GM13976 (cell line): ENCODE measurements around the gene LYPD4.

Experiments used
- DNase-seq: peaks from one replicate; pipeline ENCODE4 v3.0.0; 2012; ENCODE audit warnings: low spot score
- in situ Hi-C: fragments of 300-500 bp; cut with MboI; formaldehyde crosslinking; loops from one replicate; pipeline ENCODE4 v1.12.0; 2022; ENCODE audit warnings: low sequenced_read_pairs, mixed read lengths, inconsistent platforms; ENCODE audit not compliant: unreplicated experiment
- TF ChIP-seq, protein P1 (sequence below): IDR thresholded peaks from 2 replicates; pipeline ENCODE4 v1.5.1; 2012; ENCODE audit warnings: borderline replicate concordance, mild to moderate bottlenecking; ENCODE audit not compliant: insufficient read depth; ENCODE audit errors: extremely low read depth, missing control alignments, control extremely low read depth

The LYPD4 gene

DNA sequence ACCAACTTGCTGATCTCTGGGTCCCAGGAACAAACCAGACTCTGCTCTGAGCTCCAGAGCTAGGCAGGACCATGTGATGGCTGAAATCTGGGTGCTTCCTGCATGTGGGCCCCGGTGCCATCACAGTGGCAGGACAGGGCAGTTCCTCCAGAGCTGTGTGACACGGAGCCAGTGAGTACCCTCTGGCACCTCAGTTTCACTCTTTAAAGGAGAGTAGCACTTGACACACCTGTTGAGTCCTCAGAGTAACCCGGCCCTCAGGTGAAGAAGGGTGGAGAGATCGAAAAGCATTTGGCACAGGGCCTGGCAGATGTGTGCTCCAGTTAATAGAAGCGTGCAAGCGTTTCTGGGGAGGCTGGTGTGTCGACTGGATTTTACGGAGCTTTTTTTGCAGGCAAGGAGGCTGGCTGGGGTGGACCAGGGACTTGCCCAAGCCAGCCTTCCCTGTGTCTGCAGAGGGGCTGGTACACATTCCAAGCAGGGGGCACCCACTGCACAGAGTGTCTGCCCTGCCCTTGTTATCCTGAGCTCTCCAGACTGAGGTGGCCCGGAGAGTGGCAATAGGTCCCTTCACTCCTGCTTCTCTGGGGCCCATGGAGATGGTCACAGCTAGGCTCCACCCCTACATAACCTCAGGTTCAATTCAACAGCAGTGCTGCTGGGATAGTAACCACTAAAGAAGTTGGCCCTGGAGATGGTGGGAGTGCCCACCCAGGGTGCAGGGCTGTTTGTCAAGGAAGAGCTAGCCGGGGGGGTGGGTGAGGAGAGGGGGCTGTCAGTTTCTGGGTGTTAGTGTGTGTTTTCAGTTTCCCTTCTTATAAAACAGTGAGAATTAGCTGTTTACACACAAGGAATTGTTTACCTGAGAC lies 23.9 kb upstream of the LYPD4 start:
- no peak for DNase-seq
- TF ChIP-seq, protein P1, sequence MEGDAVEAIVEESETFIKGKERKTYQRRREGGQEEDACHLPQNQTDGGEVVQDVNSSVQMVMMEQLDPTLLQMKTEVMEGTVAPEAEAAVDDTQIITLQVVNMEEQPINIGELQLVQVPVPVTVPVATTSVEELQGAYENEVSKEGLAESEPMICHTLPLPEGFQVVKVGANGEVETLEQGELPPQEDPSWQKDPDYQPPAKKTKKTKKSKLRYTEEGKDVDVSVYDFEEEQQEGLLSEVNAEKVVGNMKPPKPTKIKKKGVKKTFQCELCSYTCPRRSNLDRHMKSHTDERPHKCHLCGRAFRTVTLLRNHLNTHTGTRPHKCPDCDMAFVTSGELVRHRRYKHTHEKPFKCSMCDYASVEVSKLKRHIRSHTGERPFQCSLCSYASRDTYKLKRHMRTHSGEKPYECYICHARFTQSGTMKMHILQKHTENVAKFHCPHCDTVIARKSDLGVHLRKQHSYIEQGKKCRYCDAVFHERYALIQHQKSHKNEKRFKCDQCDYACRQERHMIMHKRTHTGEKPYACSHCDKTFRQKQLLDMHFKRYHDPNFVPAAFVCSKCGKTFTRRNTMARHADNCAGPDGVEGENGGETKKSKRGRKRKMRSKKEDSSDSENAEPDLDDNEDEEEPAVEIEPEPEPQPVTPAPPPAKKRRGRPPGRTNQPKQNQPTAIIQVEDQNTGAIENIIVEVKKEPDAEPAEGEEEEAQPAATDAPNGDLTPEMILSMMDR: no peak
- in situ Hi-C loops: no loop called here

DNA sequence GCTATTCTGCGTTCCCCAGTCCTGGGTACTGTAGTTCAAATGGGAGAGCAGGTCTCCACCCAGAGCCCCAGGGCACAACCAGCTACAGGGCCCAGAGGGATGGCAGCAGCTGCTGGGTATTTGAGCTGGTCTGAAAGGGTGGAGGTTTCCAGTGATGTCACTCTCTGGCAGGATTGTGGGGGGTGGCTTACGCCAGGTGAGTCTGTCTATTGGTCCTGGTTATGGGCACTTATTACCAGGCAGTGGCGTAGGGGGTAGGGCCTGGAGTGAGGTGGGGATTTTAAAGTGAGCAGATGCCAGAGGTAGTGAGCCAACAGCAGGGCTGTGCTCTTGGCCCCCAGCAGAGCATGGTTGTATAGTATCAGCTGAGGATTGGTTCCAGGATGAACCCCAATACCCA lies 21.8 kb upstream of the LYPD4 start:
- TF ChIP-seq, protein P1: no peak
- no peak for DNase-seq
- in situ Hi-C loops: no loop called here

DNA sequence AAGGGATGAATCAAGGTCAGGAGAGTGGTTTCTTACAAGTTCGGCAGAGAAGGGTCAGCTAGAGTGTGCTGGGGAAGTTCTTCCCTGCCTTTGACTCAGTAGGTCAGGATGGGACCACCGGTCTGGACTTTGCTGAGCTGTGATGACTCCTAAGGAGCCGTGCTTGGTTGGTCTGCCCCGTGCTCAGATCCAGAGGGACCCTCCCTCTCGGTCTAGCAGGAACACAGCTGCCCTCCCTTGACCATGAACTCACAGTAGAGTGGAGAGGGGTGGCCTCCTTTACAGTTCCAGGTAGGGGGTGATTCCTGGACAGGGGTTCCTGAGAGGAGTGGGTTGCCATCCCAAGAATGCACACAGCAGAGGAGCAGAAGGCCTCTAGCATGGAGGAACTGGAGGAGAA lies 19.9 kb upstream of the LYPD4 start:
- TF ChIP-seq, protein P1: no peak
- no peak for DNase-seq
- in situ Hi-C loops: loop anchor here (5.0 kb wide), 1 partner anchor 83 kb away; no protein-coding TSS in a partner anchor

DNA sequence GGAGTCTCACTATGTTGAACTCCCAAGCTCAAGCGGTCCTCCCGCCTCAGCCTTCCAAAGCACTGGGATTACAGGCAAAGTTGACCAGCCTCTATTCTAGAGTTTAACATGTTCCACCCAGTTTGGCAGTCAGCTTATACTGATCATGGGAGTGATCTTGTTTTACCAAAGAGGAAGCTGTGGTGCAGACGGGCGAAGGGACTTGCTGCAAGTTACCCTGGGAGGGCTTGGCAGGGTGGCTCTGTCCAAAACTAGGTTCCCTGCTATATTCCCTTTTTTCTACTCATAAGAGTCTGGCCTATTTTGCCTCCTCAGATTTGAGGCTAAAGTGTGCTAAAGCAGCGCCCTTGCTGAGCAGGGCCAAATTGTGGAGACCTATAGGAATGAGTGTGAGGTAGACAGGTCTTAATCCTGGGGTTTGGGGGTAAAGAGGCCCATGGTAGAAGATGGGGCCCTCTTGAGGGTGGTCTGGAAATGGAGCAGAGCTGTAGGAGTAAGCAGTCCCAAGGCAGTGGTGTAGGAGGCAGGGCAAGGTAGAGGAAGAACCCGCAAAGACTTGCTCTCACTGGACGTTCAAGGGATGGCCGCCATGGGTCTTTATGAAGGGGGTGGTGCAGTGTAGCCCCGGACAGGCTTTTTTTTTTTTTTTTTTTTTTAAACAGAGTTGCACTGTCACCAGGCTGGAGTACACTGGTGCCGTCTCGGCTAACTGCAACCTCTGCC lies 18.9 kb upstream of the LYPD4 start:
- TF ChIP-seq, protein P1: no peak
- in situ Hi-C loops: loop anchor here (5.0 kb wide), 1 partner anchor 84 kb away; no protein-coding TSS in a partner anchor
- DNase-seq: no peak

DNA sequence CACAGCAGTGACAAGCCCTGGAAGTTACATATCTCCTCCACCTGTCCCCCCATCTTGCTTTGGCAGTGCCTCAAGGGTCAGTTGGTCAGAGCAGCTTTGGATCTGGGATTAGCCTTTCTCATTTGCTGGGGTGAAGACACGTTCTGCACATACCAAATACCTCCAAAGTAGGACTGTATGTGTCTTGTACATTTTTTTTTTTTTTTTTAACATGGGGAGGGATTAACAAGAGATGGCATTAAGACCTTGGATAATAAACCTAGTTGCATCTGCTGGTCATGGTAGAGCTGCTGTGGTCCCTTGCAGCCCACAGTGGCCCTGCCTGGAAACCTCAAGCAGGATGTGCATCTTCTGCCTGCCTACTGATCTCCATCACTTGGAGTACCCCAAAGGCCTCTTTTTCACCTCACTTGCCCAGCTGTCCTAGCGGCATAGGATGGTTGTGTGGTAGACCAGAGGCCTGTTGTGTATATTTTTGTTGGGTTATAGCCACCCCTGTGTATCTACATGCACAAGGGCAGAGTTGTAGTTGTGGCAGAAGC lies 18.0 kb upstream of the LYPD4 start:
- in situ Hi-C loops: loop anchor here (5.0 kb wide), 1 partner anchor 85 kb away; no protein-coding TSS in a partner anchor
- no peak for DNase-seq
- TF ChIP-seq, protein P1: no peak

DNA sequence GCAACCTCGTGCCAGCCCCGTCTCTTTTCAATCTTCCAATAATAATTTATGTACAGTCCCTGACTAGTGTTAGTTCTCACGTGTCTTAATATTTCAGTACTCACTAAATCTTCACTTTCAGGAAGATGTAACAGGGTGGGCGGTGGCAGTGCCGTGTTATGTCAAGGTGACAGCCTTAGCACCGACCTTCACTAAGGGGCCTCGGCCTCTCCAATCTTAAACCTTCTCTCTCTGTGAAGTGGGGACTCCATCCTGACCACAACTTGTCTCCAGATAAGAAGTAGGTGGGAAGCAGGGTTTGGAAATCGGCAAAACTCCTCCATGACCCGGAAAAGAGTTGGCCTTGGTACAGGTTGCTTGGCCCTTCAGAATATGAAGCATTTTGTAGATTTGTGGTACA lies 17.4 kb upstream of the LYPD4 start:
- TF ChIP-seq, protein P1: no peak
- in situ Hi-C loops: loop anchor here (5.0 kb wide), 1 partner anchor 85 kb away; no protein-coding TSS in a partner anchor
- DNase-seq: no peak
